GM12874 (cell line): ENCODE data around the gene SPAG4.
A peak's percentile ranks its signal among the peaks of the same experiment; 100 is the strongest.

ENCODE experiments used
- CTCF ChIP-seq: IDR thresholded peaks from 2 replicates; pipeline ENCODE4 v1.5.1; 2011; ENCODE audit warnings: low read depth, mild to moderate bottlenecking, control low read depth, low read length, moderate library complexity; ENCODE audit not compliant: insufficient read depth

Gene SPAG4

GRCh38 chr20:35615667-35616464 is at the start of gene SPAG4:
TSS of gene SPAG4 (plus strand) at chr20:35615829. CDS start at chr20:35616004, 175 bp downstream.
- no peak for TF ChIP-seq CTCF

- TF ChIP-seq CTCF, result peak; percentile 27; the same call in 1 of the 2 replicates
These were observed 47.0 kb upstream of the SPAG4 start for GRCh38 chr20:35568645-35569044.

GRCh38 chr20:35571555-35571954 is 44.1 kb upstream of the SPAG4 start:
- no peak for TF ChIP-seq CTCF

DNA sequence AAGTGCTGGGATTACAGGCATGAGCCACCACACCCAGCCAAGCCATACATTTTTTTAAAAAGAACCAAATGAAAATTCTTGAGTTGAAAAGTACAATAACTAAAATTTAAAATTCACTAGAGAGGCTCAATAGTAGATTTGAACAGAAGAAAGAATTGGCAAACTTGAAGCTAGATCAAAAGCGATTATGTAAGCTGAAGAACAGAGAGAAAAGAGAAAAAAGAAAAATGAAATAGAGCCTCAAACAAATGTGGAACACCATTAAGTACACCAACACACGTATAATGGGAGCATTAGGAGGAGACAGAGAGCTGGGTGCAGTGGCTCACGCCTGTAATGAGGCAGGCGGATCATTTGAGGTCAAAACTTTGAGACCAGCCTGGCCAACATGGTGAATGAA is 42.8 kb upstream of the SPAG4 start:
- no peak for TF ChIP-seq CTCF

- no peak for TF ChIP-seq CTCF
These were observed 39.7 kb upstream of the SPAG4 start for GRCh38 chr20:35575958-35576357.

DNA sequence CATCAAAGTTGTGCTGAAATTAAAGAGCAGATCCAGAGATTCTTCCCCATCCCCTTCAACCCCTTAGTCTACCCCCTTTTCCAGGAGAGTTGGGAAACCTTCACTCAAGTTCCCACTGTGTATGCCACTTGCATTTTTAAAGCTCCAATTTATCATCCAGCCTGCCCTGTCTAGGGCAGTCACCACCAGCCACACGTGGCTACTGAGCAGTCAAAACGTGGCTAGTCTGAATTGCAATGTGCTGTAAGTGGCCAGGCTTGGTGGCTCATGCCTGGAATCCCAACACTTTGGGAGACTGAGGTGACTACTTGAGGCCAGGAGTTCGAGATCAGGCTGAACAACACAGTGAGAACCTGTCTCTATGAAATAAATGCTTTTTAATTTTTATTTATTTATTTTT is 38.8 kb upstream of the SPAG4 start:
- no peak for TF ChIP-seq CTCF

- TF ChIP-seq CTCF, result no peak
These were observed 37.2 kb upstream of the SPAG4 start for GRCh38 chr20:35578469-35578868.
